ENCODE results near the gene CBX5.

- TF ChIP-seq CTCF (IDR thresholded peaks at IDR 0.05; ENCODE audit: low read depth, low read length) (no peak), EZH2phosphoT487 (IDR thresholded peaks at IDR 0.05; ENCODE audit: low read depth) (no peak)
Observed at GRCh38 chr12:54238531-54238930, 41.4 kb downstream of the CBX5 start.
